Testis (tissue), 2 donors: ENCODE data around the gene ARSI.

ENCODE experiments used
- POLR2A ChIP-seq: fragments of 450-650 bp; IDR thresholded peaks from one replicate; pipeline ENCODE4 v1.6.1; 2017; ENCODE audit warnings: antibody characterized with exemption, mild to moderate bottlenecking, moderate library complexity
- TF ChIP-seq, protein P1 (sequence below), 3 experiments: fragments of 450-650 bp in 2 of 3; fragments of 200-600 bp in 1 of 3; sonication (generic) in 1 of 3; IDR thresholded peaks; one replicate each; pipeline ENCODE4 v1.5.1; 2016 to 2019; ENCODE audit warnings: antibody characterized with exemption in 3 of 3, mild to moderate bottlenecking in 2 of 3, moderate library complexity in 1 of 3

DNA sequence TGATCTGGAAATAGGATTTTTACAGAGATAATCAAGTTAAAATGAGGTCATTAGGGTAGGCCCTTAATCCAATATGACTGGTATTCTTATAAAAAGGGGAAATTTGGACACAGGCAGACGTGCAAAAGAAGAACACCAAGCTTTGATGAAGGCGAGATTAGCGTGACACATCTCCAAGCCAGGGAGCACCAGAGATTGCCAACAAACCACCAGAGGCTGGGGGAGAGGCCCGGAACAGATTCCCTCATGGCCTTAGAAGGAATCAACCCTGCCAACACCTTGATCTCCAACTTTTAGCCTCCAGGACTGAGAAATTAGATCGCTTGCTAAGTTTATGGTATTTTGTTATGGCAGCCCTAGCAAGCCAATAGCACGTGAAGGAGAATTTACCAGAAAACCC, 10.8 kb upstream of the ARSI start:
- TF ChIP-seq, protein P1, sequence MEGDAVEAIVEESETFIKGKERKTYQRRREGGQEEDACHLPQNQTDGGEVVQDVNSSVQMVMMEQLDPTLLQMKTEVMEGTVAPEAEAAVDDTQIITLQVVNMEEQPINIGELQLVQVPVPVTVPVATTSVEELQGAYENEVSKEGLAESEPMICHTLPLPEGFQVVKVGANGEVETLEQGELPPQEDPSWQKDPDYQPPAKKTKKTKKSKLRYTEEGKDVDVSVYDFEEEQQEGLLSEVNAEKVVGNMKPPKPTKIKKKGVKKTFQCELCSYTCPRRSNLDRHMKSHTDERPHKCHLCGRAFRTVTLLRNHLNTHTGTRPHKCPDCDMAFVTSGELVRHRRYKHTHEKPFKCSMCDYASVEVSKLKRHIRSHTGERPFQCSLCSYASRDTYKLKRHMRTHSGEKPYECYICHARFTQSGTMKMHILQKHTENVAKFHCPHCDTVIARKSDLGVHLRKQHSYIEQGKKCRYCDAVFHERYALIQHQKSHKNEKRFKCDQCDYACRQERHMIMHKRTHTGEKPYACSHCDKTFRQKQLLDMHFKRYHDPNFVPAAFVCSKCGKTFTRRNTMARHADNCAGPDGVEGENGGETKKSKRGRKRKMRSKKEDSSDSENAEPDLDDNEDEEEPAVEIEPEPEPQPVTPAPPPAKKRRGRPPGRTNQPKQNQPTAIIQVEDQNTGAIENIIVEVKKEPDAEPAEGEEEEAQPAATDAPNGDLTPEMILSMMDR (IDR thresholded peaks at IDR 0.05): no peak
- TF ChIP-seq POLR2A: no peak
